GM06990 (cell line): ENCODE data around the gene PTPRN2.

ENCODE experiments used
- DNase-seq: peaks from one replicate; pipeline ENCODE4 v3.0.0-alpha.2; 2011; ENCODE audit not compliant: insufficient read length; ENCODE audit errors: extremely low read depth
- H3K27me3 ChIP-seq: replicated peaks from 2 replicates; pipeline ENCODE4 v1.6.0; 2011; ENCODE audit warnings: low read length; ENCODE audit not compliant: control insufficient read depth, insufficient read depth
- H3K36me3 ChIP-seq: 2 replicates; pipeline ENCODE4 v1.5.1; 2011; ENCODE audit warnings: low read length; ENCODE audit not compliant: control insufficient read depth, insufficient read depth
- H3K4me3 ChIP-seq: replicated peaks from 2 replicates; pipeline ENCODE4 v1.5.1; 2011; ENCODE audit warnings: low read depth, mild to moderate bottlenecking, control low read depth, low read length
- TF ChIP-seq, protein P1 (sequence below): IDR thresholded peaks from 2 replicates; pipeline ENCODE4 v1.5.1; 2011; ENCODE audit warnings: low read length, control low read depth, mild to moderate bottlenecking, inconsistent platforms; ENCODE audit not compliant: insufficient read depth, poor library complexity, severe bottlenecking

Gene PTPRN2

DNA sequence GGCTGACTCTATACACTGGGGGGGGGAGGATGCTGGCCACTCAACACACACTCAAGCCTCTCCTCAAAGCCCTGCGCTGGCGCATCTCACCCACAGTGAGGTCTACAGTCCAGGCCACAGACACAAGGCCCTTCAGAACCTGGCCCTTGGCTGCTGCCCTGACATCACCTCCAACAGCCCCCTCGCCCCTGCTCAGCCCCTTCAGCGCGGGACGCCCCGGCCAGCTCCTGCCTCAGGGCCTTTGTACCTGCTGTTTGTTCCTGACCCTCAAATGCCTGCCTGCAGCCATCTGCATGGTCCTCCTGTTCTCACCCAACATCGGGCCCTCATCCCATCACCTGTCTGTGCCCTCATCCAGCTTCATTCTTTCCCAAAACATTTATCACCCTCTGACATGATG is 678.3 kb downstream of the PTPRN2 start:
- H3K4me3 ChIP-seq, result no peak overlapping the region
- H3K27me3 ChIP-seq, result no peaks in the 10 kb centered on the region
- TF ChIP-seq, protein P1, sequence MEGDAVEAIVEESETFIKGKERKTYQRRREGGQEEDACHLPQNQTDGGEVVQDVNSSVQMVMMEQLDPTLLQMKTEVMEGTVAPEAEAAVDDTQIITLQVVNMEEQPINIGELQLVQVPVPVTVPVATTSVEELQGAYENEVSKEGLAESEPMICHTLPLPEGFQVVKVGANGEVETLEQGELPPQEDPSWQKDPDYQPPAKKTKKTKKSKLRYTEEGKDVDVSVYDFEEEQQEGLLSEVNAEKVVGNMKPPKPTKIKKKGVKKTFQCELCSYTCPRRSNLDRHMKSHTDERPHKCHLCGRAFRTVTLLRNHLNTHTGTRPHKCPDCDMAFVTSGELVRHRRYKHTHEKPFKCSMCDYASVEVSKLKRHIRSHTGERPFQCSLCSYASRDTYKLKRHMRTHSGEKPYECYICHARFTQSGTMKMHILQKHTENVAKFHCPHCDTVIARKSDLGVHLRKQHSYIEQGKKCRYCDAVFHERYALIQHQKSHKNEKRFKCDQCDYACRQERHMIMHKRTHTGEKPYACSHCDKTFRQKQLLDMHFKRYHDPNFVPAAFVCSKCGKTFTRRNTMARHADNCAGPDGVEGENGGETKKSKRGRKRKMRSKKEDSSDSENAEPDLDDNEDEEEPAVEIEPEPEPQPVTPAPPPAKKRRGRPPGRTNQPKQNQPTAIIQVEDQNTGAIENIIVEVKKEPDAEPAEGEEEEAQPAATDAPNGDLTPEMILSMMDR, result no peak
- no peak for DNase-seq
- H3K36me3 ChIP-seq, result no peaks in the 10 kb centered on the region

DNA sequence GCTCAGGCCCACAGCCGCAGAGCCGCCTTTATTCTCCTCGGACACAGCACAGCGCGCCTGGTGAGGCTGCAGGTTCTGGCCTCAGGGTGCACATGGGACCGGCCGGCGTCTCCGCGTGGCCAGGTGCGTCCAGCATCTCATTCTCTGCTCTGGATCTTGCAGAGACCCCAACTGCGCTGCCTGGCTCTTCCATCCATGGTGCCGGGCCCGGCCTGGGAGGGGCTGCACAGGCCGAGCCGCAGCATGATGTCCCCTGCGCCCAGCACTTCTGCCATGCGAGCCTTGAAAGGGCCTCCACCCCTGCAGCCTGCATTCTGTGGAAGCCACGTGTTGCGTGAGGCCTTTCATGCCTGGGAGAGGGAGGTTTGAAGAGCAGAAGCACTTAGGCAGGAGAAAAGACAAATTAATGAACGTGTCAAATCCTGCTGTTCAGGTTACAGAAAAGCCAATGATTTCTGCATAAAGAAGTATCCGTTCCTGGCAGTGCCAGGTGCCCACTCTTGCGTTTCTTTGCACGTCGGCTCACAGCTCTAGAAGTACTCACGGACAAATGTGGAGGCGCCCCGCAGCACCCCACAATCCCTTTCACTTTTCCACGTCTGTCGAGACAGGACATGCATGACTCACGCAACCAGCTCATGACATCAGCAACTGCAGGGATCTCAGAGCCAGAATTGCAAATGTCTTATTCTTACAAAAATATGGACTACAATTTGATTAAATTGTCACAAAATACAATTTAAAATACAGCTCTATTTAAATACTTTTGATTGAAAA is 679.4 kb downstream of the PTPRN2 start:
- H3K27me3 ChIP-seq, result no peaks in the 10 kb centered on the region
- no peak for DNase-seq
- no peak overlapping the region for H3K4me3 ChIP-seq
- TF ChIP-seq, protein P1, result no peak
- H3K36me3 ChIP-seq, result no peaks in the 10 kb centered on the region

DNA sequence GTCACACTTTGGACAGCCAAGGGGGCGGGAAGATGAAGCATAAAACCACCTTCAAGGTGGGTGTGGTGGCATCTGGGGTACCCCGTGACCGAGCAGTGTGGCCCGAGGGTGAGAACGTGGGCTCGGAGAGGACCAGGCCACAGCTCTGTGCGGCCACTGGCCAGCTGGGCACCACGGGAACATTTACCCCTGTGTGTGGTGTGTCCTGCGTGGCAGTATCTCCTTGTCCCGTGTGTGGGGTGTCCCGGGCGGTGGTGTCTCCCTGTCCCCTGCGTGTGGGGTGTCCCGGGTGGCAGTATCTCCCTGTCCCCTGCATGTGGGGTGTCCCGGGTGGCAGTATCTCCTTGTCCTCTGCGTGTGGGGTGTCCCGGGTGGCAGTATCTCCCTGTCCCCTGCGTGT is 680.5 kb downstream of the PTPRN2 start:
- H3K36me3 ChIP-seq, result no peaks in the 10 kb centered on the region
- no peak overlapping the region for H3K4me3 ChIP-seq
- no peak for DNase-seq
- no peaks in the 10 kb centered on the region for H3K27me3 ChIP-seq
- TF ChIP-seq, protein P1, result no peak

DNA sequence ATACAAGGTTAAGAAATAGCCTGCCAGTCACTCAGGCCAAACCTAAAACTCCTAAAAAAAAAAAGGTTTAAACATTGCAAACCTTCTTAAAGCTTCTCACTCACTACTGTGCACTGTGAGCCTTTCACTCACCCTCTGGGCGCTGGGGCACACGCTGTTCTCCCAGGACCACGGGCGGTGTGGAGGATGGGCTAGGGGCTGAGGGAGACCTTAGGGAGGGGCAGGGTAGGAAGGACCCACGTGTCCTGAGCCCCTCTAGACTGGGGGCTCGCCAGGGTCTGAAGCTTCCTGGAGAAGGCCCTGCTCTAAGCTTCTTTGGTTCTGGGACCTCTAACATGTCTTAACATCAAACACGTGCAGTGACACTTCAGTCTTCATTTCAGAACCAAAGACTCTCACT is 681.0 kb downstream of the PTPRN2 start:
- no peak overlapping the region for H3K4me3 ChIP-seq
- TF ChIP-seq, protein P1, result no peak
- DNase-seq, result no peak
- H3K36me3 ChIP-seq, result no peaks in the 10 kb centered on the region
- no peaks in the 10 kb centered on the region for H3K27me3 ChIP-seq

DNA sequence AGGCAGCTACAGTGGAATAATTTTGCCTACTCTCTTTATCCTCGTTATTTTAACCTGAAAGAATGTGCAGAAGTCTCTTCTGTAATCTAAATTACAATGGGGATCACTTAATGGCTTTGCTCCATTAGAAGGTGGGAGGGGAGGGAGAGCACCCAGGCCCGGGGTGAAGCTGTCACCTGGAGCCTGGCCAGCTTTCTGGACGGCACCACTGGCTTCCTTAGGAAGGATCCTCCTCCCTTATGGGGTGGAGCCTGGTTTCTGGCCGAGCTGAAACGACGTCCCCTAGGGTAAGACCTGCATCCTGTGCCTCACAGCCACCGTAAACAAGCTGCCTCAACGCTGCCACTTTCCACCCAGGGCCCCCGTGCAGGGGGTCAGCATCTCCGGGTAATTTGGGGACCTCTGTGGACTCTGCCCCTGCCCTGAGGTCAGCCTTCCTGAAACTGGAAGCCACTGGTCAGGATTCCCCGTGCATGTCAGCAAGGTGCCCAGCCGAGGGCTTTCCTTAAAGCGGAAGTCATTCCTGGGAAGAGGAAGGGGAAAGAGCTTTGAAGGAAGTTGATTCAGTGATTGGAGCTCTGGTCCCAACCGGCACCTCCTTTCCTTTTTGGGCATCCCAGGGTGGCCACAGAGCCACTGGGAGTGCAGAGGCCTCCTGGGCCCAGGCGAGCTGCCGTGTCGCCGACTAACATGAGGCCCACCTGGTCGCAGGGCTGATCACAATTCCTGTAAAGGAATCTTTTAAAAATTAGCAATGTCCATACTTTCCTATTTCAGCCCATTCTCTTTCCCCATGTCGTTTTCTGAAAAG is 681.8 kb downstream of the PTPRN2 start:
- DNase-seq, result no peak
- Histone ChIP-seq H3K27me3 (no peaks in the 10 kb centered on the region), H3K4me3 (no peak overlapping the region), H3K36me3 (no peaks in the 10 kb centered on the region)
- TF ChIP-seq, protein P1, result no peak
